Measurements from ENCODE around the gene CAMTA1. TPM values are rescaled to one million over a fixed set of nuclear protein-coding genes. Genes with fewer than 3 reads are reported as not detected.

CAMTA1 gene
- total and polyA plus RNA-seq, 4 donors = 18.0 to 93.5 (median 35.8) TPM

GRCh38 chr1:6969762-6970161, 184.5 kb downstream of the CAMTA1 start:
- TF ChIP-seq, protein P1, sequence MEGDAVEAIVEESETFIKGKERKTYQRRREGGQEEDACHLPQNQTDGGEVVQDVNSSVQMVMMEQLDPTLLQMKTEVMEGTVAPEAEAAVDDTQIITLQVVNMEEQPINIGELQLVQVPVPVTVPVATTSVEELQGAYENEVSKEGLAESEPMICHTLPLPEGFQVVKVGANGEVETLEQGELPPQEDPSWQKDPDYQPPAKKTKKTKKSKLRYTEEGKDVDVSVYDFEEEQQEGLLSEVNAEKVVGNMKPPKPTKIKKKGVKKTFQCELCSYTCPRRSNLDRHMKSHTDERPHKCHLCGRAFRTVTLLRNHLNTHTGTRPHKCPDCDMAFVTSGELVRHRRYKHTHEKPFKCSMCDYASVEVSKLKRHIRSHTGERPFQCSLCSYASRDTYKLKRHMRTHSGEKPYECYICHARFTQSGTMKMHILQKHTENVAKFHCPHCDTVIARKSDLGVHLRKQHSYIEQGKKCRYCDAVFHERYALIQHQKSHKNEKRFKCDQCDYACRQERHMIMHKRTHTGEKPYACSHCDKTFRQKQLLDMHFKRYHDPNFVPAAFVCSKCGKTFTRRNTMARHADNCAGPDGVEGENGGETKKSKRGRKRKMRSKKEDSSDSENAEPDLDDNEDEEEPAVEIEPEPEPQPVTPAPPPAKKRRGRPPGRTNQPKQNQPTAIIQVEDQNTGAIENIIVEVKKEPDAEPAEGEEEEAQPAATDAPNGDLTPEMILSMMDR (IDR thresholded peaks at IDR 0.05; ENCODE audit: low read depth, low read length, missing input control) = no peak
- TF ChIP-seq MAX (IDR thresholded peaks at IDR 0.05) (no peak), JUND (IDR thresholded peaks at IDR 0.05) (no peak), TAF1 (conservative IDR thresholded peaks at IDR 0.05) (no peak), FOXA1 (IDR thresholded peaks at IDR 0.05) (no peak), FOXA2 (IDR thresholded peaks at IDR 0.05) (no peak), HNF4A (conservative IDR thresholded peaks at IDR 0.05) (no peak), GABPA (IDR thresholded peaks at IDR 0.05 in 1 of 2, conservative IDR thresholded peaks at IDR 0.05 in 1 of 2) (no peak), HNF4G (IDR thresholded peaks at IDR 0.05) (no peak)
- TF ChIP-seq, protein P2, sequence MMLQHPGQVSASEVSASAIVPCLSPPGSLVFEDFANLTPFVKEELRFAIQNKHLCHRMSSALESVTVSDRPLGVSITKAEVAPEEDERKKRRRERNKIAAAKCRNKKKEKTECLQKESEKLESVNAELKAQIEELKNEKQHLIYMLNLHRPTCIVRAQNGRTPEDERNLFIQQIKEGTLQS (IDR thresholded peaks at IDR 0.05) = no peak
- H3K4me1 ChIP-seq (ENCODE audit: control insufficient read depth in 4 of 4, insufficient read depth in 4 of 4, low read length in 3 of 4) = no peaks in the 10 kb centered on the region
- H3K27ac ChIP-seq (ENCODE audit: low read depth in 1 of 2, low read length in 2 of 2) = no peak overlapping the region
- no peak overlapping the region for H3K9ac ChIP-seq (ENCODE audit: low read depth in 1 of 2, low read length in 2 of 2)
- WGBS = 87% methylated on average over 2 of the region's 2 CpGs
- no peaks in the 10 kb centered on the region for H3K36me3 ChIP-seq (ENCODE audit: control insufficient read depth in 4 of 4, insufficient read depth in 3 of 4, low read depth in 1 of 4, low read length in 3 of 4)
- H3K9me3 ChIP-seq (ENCODE audit: control insufficient read depth in 4 of 4, low read length in 3 of 4) = no peaks in the 10 kb centered on the region
- DNase-seq (ENCODE audit: low spot score) = no peak
- H3K4me3 ChIP-seq (ENCODE audit: low read depth in 1 of 3, low read length in 3 of 3) = no peak overlapping the region
- no peaks in the 10 kb centered on the region for H3K27me3 ChIP-seq (ENCODE audit: control insufficient read depth in 4 of 4, insufficient read depth in 4 of 4, low read length in 3 of 4)

- no peaks in the 10 kb centered on the region for H3K4me1 ChIP-seq (ENCODE audit: control insufficient read depth in 4 of 4, insufficient read depth in 4 of 4, low read length in 3 of 4)
- H3K27ac ChIP-seq (ENCODE audit: low read depth in 1 of 2, low read length in 2 of 2) = no peak overlapping the region
- no peaks in the 10 kb centered on the region for H3K9me3 ChIP-seq (ENCODE audit: control insufficient read depth in 4 of 4, low read length in 3 of 4)
- DNase-seq (ENCODE audit: low spot score) = no peak
- no peaks in the 10 kb centered on the region for H3K36me3 ChIP-seq (ENCODE audit: control insufficient read depth in 4 of 4, insufficient read depth in 3 of 4, low read depth in 1 of 4, low read length in 3 of 4)
- H3K9ac ChIP-seq (ENCODE audit: low read depth in 1 of 2, low read length in 2 of 2) = no peak overlapping the region
- no peaks in the 10 kb centered on the region for H3K27me3 ChIP-seq (ENCODE audit: control insufficient read depth in 4 of 4, insufficient read depth in 4 of 4, low read length in 3 of 4)
- WGBS = 95% methylated on average over 11 of the region's 11 CpGs
- no peak overlapping the region for H3K4me3 ChIP-seq (ENCODE audit: low read depth in 1 of 3, low read length in 3 of 3)
- TF ChIP-seq MAX (IDR thresholded peaks at IDR 0.05) = no peak
- TF ChIP-seq EGR1 (IDR thresholded peaks at IDR 0.05; ENCODE audit: low read depth in 2 of 2) = no peak
- TF ChIP-seq RXRA (IDR thresholded peaks at IDR 0.05) = no peak
- TF ChIP-seq RAD21 (IDR thresholded peaks at IDR 0.05) = no peak
- TF ChIP-seq TAF1 (conservative IDR thresholded peaks at IDR 0.05) = no peak
- TF ChIP-seq, protein P1 (IDR thresholded peaks at IDR 0.05; ENCODE audit: low read depth, low read length, missing input control) = no peak
- no peak for TF ChIP-seq HNF4G (IDR thresholded peaks at IDR 0.05)
- TF ChIP-seq GABPA (IDR thresholded peaks at IDR 0.05 in 1 of 2, conservative IDR thresholded peaks at IDR 0.05 in 1 of 2) = no peak
- TF ChIP-seq JUND (IDR thresholded peaks at IDR 0.05) = no peak
- no peak for TF ChIP-seq HNF4A (conservative IDR thresholded peaks at IDR 0.05)
- TF ChIP-seq, protein P3, sequence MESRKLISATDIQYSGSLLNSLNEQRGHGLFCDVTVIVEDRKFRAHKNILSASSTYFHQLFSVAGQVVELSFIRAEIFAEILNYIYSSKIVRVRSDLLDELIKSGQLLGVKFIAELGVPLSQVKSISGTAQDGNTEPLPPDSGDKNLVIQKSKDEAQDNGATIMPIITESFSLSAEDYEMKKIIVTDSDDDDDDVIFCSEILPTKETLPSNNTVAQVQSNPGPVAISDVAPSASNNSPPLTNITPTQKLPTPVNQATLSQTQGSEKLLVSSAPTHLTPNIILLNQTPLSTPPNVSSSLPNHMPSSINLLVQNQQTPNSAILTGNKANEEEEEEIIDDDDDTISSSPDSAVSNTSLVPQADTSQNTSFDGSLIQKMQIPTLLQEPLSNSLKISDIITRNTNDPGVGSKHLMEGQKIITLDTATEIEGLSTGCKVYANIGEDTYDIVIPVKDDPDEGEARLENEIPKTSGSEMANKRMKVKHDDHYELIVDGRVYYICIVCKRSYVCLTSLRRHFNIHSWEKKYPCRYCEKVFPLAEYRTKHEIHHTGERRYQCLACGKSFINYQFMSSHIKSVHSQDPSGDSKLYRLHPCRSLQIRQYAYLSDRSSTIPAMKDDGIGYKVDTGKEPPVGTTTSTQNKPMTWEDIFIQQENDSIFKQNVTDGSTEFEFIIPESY (IDR thresholded peaks at IDR 0.05) = no peak
- no peak for TF ChIP-seq NR2F2 (IDR thresholded peaks at IDR 0.05)
- TF ChIP-seq, protein P2 (IDR thresholded peaks at IDR 0.05) = no peak
- TF ChIP-seq FOXA1 (IDR thresholded peaks at IDR 0.05) = no peak
- TF ChIP-seq YY1 (IDR thresholded peaks at IDR 0.05) = no peak
- TF ChIP-seq SP1 (IDR thresholded peaks at IDR 0.05) = no peak
- TF ChIP-seq, protein P4, sequence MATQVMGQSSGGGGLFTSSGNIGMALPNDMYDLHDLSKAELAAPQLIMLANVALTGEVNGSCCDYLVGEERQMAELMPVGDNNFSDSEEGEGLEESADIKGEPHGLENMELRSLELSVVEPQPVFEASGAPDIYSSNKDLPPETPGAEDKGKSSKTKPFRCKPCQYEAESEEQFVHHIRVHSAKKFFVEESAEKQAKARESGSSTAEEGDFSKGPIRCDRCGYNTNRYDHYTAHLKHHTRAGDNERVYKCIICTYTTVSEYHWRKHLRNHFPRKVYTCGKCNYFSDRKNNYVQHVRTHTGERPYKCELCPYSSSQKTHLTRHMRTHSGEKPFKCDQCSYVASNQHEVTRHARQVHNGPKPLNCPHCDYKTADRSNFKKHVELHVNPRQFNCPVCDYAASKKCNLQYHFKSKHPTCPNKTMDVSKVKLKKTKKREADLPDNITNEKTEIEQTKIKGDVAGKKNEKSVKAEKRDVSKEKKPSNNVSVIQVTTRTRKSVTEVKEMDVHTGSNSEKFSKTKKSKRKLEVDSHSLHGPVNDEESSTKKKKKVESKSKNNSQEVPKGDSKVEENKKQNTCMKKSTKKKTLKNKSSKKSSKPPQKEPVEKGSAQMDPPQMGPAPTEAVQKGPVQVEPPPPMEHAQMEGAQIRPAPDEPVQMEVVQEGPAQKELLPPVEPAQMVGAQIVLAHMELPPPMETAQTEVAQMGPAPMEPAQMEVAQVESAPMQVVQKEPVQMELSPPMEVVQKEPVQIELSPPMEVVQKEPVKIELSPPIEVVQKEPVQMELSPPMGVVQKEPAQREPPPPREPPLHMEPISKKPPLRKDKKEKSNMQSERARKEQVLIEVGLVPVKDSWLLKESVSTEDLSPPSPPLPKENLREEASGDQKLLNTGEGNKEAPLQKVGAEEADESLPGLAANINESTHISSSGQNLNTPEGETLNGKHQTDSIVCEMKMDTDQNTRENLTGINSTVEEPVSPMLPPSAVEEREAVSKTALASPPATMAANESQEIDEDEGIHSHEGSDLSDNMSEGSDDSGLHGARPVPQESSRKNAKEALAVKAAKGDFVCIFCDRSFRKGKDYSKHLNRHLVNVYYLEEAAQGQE (IDR thresholded peaks at IDR 0.05) = no peak
- TF ChIP-seq FOXA2 (IDR thresholded peaks at IDR 0.05) = no peak
Measured at GRCh38 chr1:6970221-6970620, 185.0 kb downstream of the CAMTA1 start.

All from liver (tissue), 9 donors.